ENCODE measurements around the gene SKIL. TPM values are rescaled to one million over a fixed set of nuclear protein-coding genes. Genes with fewer than 3 reads are reported as not detected.
A peak's percentile ranks its signal among the peaks of the same experiment; 100 is the strongest.

The SKIL gene
- total and polyA plus RNA-seq, 2 donors (not counting 1 experiment from before 2014, with no cell fraction given) = 7.7 to 145 TPM

- DNase-seq (peak; percentile 85), ATAC-seq (ENCODE audit: low read depth) (peak; percentile 6)
- H3K9me3 Mint-ChIP-seq (ENCODE audit: insufficient read depth) = no peaks in the 10 kb centered on the region
- peaks cover 74 to 81% of the 10 kb centered on the region in 2 donors for H3K4me1 ChIP-seq (ENCODE audit: control insufficient read depth in 2 of 2, insufficient read depth in 2 of 2, low read length in 2 of 2)
- H3K4me1 Mint-ChIP-seq = peaks cover 77% of the 10 kb centered on the region
- H3K36me3 ChIP-seq (replicated peaks in 1 of 2; ENCODE audit: control extremely low read depth in 1 of 2, control insufficient read depth in 1 of 2, extremely low read depth in 1 of 2, insufficient read depth in 2 of 2, low read length in 1 of 2) = no peaks in the 10 kb centered on the region
- H3K27ac Mint-ChIP-seq = peak overlapping the region; percentile 87
- H4K20me1 ChIP-seq (ENCODE audit: control insufficient read depth, insufficient read depth, low read length, poor library complexity, severe bottlenecking) = no peaks in the 10 kb centered on the region
- TF ChIP-seq EZH2 (IDR thresholded peaks at IDR 0.05; ENCODE audit: borderline replicate concordance, insufficient read depth, low read depth, low read length, poor library complexity, severe bottlenecking) = no peak
- no peak for TF ChIP-seq CTCF (IDR thresholded peaks at IDR 0.05)
- ChIA-PET POLR2A (interaction anchor here (1.3 kb wide), 1 partner anchor 588 kb away, joined by 3 read pairs; the partner anchor contains the start of gene TERC), CTCF (interaction anchor here (0.6 to 1.7 kb wide), 7 partner anchors 9 to 458 kb away, joined by 3 to 7 read pairs (median 4); no protein-coding TSS in a partner anchor)
- 0% methylated on average over 2 of the region's 7 CpGs for WGBS (ENCODE audit: insufficient coverage)
- intact Hi-C loops (cut with micrococcal nuclease) = loop anchor here (10.0 kb wide), 1 partner anchor 518 kb away; no protein-coding TSS in a partner anchor
- H3K4me2 ChIP-seq (replicated peaks; ENCODE audit: low read depth, low read length, poor library complexity, severe bottlenecking) = peak overlapping the region; percentile 61
- peak overlapping the region; percentile 70 for H3K4me3 Mint-ChIP-seq
- H2AFZ ChIP-seq (ENCODE audit: insufficient read depth, low read depth, low read length, poor library complexity, severe bottlenecking) = no peak overlapping the region
- H3K4me3 ChIP-seq (ENCODE audit: control extremely low read depth in 1 of 5, extremely low read depth in 1 of 5, insufficient read depth in 1 of 5, low read depth in 2 of 5, low read length in 4 of 5) = peak overlapping the region in 1 of 5 experiments; percentile 9
- H3K9ac ChIP-seq (ENCODE audit: low read length) = peak overlapping the region; percentile 20
- H3K9me3 ChIP-seq (ENCODE audit: control extremely low read depth in 1 of 3, control insufficient read depth in 2 of 3, insufficient read depth in 1 of 3, low read length in 2 of 3) = no peaks in the 10 kb centered on the region
- H3K79me2 ChIP-seq (ENCODE audit: control insufficient read depth, insufficient read depth, low read length) = peaks cover 13% of the 10 kb centered on the region
- no peaks in the 10 kb centered on the region for H3K27me3 Mint-ChIP-seq
- peak overlapping the region; percentile 5 to 100 for H3K27ac ChIP-seq (ENCODE audit: low read length in 2 of 2)
- no peaks in the 10 kb centered on the region for H3K27me3 ChIP-seq (replicated peaks in 1 of 4; ENCODE audit: control extremely low read depth in 1 of 4, control insufficient read depth in 3 of 4, insufficient read depth in 4 of 4, low read length in 3 of 4)
Measured at GRCh38 chr3:170352936-170353335, 4.6 kb upstream of the SKIL start.

DNA sequence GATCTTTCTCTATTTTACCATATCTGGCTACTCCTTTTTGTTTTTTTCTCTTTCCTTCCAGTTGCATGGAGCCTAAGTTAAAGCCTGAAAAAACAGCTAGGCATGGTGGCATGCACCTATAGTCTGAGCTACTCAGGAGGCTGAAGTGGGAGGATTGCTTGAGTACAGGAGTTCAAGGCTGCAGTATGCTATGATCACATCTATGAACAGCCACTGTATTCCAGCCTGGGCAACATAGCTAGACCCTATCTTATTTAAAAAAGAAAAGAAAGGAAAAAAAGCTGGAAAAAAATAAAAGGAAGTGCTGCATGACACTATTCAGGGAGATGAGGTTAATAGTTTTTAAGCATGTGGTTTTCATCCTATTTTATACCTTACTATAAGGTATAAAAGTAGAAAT, 4.0 kb upstream of the SKIL start:
- no peak overlapping the region for H2AFZ ChIP-seq (ENCODE audit: insufficient read depth, low read depth, low read length, poor library complexity, severe bottlenecking)
- H3K9me3 ChIP-seq (ENCODE audit: control extremely low read depth in 1 of 3, control insufficient read depth in 2 of 3, insufficient read depth in 1 of 3, low read length in 2 of 3) = no peaks in the 10 kb centered on the region
- peak overlapping the region; percentile 5 to 100 for H3K27ac ChIP-seq (ENCODE audit: low read length in 2 of 2)
- POLR2A ChIA-PET = interaction anchor here (1.3 kb wide), 1 partner anchor 589 kb away, joined by 3 read pairs; the partner anchor contains the start of gene TERC
- H3K4me1 ChIP-seq (ENCODE audit: control insufficient read depth in 2 of 2, insufficient read depth in 2 of 2, low read length in 2 of 2) = peaks cover 73 to 76% of the 10 kb centered on the region in 2 donors
- no peak overlapping the region for H3K9ac ChIP-seq (ENCODE audit: low read length)
- ATAC-seq (ENCODE audit: low read depth) = no peak
- no peak for TF ChIP-seq EZH2 (IDR thresholded peaks at IDR 0.05; ENCODE audit: borderline replicate concordance, insufficient read depth, low read depth, low read length, poor library complexity, severe bottlenecking)
- H3K27ac Mint-ChIP-seq = peak overlapping the region; percentile 72
- H3K27me3 ChIP-seq (replicated peaks in 1 of 4; ENCODE audit: control extremely low read depth in 1 of 4, control insufficient read depth in 3 of 4, insufficient read depth in 4 of 4, low read length in 3 of 4) = no peaks in the 10 kb centered on the region
- H3K4me3 Mint-ChIP-seq = peak overlapping the region; percentile 46
- intact Hi-C loops (cut with micrococcal nuclease) = loop anchor here (10.0 kb wide), 1 partner anchor 519 kb away; no protein-coding TSS in a partner anchor
- peak overlapping the region; percentile 61 for H3K4me2 ChIP-seq (replicated peaks; ENCODE audit: low read depth, low read length, poor library complexity, severe bottlenecking)
- H3K79me2 ChIP-seq (ENCODE audit: control insufficient read depth, insufficient read depth, low read length) = peaks cover 15% of the 10 kb centered on the region
- H3K4me3 ChIP-seq (ENCODE audit: control extremely low read depth in 1 of 5, extremely low read depth in 1 of 5, insufficient read depth in 1 of 5, low read depth in 2 of 5, low read length in 4 of 5) = peak overlapping the region in 1 of 5 experiments; percentile 9
- no peak for DNase-seq
- no peaks in the 10 kb centered on the region for H3K27me3 Mint-ChIP-seq
- peaks cover 75% of the 10 kb centered on the region for H3K4me1 Mint-ChIP-seq
- H3K36me3 ChIP-seq (replicated peaks in 1 of 2; ENCODE audit: control extremely low read depth in 1 of 2, control insufficient read depth in 1 of 2, extremely low read depth in 1 of 2, insufficient read depth in 2 of 2, low read length in 1 of 2) = no peaks in the 10 kb centered on the region
- H3K9me3 Mint-ChIP-seq (ENCODE audit: insufficient read depth) = no peaks in the 10 kb centered on the region
- H4K20me1 ChIP-seq (ENCODE audit: control insufficient read depth, insufficient read depth, low read length, poor library complexity, severe bottlenecking) = no peaks in the 10 kb centered on the region
- CTCF ChIA-PET = interaction anchor here (0.6 to 1.6 kb wide), 6 partner anchors 9 to 60 kb away, joined by 3 to 7 read pairs (median 4); no protein-coding TSS in a partner anchor
